Left cardiac atrium (tissue), 4 donors: ENCODE measurements around the gene TCEANC2. TPM values are rescaled to one million over a fixed set of nuclear protein-coding genes. Genes with fewer than 3 reads are reported as not detected.
"Not testable (repeated sequence)": the region's sequence is repeated elsewhere in the genome, so short reads cannot be mapped to it uniquely, and the experiment has no call there.

Source experiments
- ATAC-seq, 2 donors: fragments of 200-7000 bp; cut with Tn5 transposase; one replicate each; pipeline ENCODE4 v1.9.1; 2020; ENCODE audit warnings: mild to moderate bottlenecking in 2 of 2, moderate library complexity in 2 of 2
- DNase-seq: peaks from one replicate; pipeline ENCODE4 v3.0.0-alpha.2; 2020
- intact Hi-C, 2 donors: fragments of 100-400 bp; cut with DNase I; formaldehyde crosslinking; loops; one replicate each; pipeline versions ENCODE4 v1.14.1 to v1.15.1; 2022 to 2023
- long read RNA-seq: library from polyadenylated mRNA; unstranded; transcript quantifications from one replicate; pipeline ENCODE4 v2.0.0, GENCODE V29; 2021
- total RNA-seq, 2 donors: library from RNA; stranded (reverse); fragmentation: NEBNext Ultra II Directional; extraction: Animal tissue kit (Norgen Biotek cat#: 25700); gene quantifications; one replicate each; pipeline ENCODE4 v1.2.1, GENCODE V29; 2021
- donor health status: DM: no; HTN: yes; CAD: no.
- donor health status: DM: no; HTN: yes; CAD: no; lungs with severe emphysema.
- donor health status: DM: yes; HTN: yes; CAD: no.
- donor health status: Dilated cardiomyopathy.

TCEANC2 gene
- total RNA-seq, result 1 to 10 TPM; 2.6 to 5.3 TPM
- long read RNA-seq, partial matches to known transcripts, result 0 of 1 reads
- long read RNA-seq, other reads (novel, unspliced or antisense), result 0 of 1 reads

DNA sequence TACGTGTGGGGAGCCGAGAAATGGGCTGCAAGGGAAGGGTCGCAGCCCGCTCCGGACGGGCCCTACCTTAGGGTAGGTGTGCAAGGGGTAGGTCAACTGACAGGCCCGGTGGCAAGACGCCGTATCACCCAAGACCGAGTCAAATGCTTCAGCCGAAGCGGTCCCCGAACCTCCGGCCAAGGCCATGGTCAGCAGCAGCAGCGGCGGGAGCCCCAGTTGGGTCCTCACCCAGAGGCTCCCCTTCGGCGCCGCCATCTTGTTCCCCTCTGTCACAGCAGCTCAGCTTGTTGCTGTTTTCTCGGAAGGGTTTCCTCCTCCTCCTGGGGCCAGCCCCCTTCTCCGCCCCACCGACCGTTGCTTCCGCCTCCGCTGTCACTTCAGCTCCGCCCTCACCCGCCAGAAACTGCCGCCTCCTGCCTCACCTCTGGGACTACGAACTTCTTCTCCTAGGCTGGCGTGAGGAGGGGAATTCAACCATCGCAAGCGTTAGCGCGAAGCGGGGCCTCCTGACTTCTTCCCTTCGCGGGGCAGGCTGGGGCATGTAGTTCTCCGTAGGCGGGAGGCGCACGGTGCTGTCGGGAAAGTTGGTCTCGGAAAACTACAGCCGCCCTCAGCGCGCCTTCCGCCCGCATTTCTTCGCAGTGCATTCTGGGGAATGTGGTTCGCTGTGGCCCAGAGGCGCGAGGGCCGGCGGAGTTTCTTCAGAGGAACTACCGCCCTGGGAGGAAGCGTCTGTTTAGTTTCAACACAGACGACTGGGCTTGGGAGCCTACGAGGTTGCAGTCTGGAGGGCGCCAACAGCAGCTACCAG lies at the start of gene TCEANC2, which contains the start of gene TMEM59:
Gene TCEANC2, plus strand, starts transcription at position 675 of the 811 bp plus-strand sequence. CDS start 815 bp downstream, outside the sequence.
Gene TMEM59, minus strand, starts transcription at position 271 of the 811 bp plus-strand sequence. Its CDS starts 16 bp downstream, at position 255.
- intact Hi-C loops, result loop anchor here in 1 of 2 donors (10.0 kb wide), 1 partner anchor 352 kb away; the partner anchor contains the start of gene SSBP3

DNA sequence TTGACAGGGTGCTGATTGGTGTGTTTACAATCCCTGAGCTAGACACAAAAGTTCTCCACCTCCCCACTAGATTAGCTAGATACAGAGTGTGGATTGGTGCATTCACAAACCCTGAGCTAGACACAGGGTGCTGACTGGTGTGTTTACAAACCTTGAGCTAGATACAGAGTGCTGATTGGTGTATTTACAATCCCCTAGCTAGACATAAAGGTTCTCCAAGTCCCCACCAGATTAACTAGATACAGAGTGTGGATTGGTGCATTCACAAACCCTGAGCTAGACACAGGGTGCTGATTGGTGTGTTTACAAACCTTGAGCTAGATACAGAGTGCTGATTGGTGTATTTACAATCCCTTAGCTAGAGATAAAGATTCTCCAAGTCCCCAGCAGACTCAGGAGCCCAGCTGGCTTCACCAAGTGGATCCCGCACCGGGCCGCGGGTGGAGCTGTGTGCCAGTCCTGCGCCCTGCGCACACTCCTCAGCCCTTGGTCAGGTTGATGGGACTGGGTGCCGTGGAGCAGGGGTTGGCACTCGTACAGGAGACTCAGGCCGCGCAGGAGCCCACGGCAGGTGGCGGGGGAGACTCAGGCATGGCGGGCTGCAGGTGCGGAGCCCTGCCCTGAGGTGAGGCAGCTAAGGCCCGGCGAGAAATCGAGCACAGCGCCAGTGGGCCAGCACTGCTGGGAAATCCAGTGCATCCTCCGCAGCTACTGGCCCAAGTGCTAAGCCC lies 49.5 kb upstream of the TCEANC2 start:
- ATAC-seq, intact Hi-C loops, DNase-seq: not testable (repeated sequence)

More for the DNA sequence above, at the start of gene TCEANC2, which contains the start of gene TMEM59:
- DNase-seq, result peak; percentile 98
- peak; percentile 97 for ATAC-seq

DNA sequence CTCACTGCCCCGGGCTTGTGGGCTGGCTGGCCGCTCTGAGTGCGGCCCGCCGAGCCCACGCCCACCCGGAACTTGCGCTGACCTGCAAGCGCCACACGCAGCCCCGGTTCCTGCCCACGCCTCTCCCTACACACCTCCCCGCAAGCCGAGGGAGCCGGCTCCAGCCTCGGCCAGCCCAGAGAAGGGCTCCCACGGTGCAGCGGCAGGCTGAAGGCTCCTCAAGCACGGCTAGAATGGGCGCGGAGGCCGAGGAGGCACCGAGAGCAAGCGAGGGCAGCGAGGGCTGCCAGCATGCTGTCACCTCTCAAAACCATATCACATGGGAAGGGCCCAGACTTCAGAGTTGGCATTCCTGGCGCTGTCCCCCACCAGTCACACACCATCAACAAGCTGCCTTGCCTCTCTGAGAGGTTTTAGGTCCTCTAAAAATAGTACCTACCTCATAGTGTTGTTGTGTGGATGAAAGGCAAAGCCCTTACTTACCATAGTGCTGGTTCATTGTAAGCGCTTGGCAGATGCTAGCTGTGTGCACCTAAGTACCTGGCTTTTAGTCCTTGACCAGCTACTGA lies 48.8 kb upstream of the TCEANC2 start:
- DNase-seq (no peak), ATAC-seq (no peak)
- intact Hi-C loops, result no loop called here

DNA sequence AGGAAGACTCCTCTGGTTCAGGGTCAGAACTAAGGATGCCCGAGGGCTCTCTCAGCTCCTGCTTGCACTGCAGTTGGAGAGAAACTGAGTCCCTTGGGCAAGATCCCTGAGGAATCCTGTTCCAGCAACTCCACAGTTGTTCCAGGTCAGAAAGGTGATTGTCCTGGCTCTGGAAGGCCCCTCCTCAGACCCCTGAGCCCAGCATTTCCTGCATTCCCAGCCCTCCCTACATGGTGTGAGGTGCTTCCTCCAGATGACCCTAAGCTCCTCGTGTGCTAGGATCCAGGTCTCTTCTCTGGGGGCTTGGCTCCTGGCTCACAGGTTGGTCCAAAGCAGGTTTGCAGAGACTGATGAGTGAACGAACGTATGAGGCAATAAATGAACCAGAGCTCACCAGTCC lies 46.9 kb upstream of the TCEANC2 start:
- intact Hi-C loops, result no loop called here
- no peak for ATAC-seq
- DNase-seq, result no peak

DNA sequence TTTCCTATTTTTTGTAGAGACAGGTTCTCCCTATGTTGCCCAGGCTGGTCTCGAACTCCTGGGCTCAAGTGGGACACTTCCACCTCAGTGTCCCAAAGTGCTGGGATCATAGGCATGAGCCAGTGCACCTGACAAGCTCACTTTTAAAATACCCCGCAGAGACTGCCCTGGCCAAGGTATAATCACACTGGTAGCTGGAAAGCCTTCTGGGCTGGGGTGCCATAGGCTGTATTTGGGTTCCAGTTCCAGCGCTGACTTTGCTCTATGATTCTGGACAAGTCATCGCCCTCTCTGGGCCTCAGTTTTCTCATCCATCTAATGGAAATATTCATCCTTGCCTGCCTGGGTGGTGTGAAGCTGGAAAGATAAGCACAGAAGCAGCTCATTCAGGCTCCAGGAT lies 45.8 kb upstream of the TCEANC2 start:
- intact Hi-C loops, result no loop called here
- no peak for ATAC-seq
- no peak for DNase-seq

DNA sequence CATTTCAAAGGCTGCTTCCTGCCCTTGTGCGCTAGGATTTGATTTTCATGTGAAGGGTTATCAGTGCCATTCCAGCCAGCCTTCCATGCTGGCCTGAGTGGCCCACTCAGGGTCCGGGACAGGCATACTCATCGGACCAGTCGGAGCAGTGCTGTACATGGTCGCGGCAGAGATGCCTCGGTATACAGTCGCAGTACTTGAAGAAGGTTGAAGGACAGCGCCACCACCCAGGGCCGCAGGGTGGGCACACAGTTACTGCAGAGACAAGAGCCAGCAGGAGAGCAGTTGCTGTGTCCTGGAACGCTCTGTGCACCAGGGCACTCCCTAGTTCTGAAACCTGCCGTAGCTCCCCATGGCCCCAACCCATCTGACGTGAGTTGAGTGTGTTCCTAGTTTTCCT lies 44.5 kb upstream of the TCEANC2 start:
- ATAC-seq, result no peak
- DNase-seq, result no peak
- intact Hi-C loops, result no loop called here

DNA sequence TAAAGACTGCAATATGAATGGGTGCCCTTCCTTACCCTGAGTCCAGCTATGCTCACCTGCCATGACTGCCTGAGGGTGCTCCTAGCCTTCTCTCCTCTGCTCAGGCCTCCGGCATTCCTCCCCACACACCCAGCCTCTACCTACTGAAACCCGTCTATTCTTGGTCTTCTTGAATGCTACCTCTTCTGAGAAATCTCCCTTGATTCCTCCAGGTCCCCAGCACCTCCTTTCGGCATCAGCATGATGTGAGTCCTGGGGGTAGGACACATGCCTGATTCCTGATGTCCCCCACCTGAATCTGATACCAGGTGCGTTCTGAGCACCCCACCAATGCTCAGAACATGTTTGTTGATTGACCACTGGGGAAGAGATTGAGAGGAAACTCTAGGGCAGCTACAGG lies 44.0 kb upstream of the TCEANC2 start:
- DNase-seq (no peak), ATAC-seq (no peak)
- intact Hi-C loops, result no loop called here

DNA sequence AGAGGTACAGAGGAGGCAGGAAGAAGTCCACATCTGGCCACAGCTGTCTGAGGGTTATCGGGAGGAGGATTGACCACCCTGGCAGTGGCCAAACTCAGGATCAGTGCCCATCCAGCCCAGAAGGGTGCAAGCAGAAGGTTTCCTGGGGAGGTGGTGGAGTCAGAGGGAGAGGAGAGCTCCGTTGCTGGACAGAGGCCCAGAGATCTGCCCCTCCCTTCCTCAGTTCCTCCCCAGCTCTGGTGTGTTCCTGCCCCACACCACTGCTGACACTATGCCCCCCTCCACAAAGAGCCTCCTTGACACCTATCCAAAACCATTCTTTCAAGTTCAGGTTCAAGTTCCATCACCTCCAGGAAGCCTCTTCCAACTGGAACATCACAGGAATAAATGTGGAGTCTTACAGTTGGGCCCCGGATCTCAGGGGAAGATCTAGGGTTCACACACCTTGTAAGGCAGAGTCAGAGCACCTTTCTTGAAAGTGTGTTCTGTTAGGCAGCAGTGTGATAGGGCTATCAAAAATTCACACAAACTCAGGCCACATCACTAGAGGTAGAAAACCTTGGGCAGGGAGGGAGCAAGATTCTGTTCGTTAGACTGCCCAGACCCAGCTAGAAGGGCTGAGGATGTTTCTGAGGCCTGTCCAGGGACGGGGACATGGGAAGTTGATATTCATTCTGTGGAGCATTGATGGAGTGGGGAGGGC lies 42.8 kb upstream of the TCEANC2 start:
- intact Hi-C loops, result no loop called here
- ATAC-seq, result no peak
- no peak for DNase-seq

DNA sequence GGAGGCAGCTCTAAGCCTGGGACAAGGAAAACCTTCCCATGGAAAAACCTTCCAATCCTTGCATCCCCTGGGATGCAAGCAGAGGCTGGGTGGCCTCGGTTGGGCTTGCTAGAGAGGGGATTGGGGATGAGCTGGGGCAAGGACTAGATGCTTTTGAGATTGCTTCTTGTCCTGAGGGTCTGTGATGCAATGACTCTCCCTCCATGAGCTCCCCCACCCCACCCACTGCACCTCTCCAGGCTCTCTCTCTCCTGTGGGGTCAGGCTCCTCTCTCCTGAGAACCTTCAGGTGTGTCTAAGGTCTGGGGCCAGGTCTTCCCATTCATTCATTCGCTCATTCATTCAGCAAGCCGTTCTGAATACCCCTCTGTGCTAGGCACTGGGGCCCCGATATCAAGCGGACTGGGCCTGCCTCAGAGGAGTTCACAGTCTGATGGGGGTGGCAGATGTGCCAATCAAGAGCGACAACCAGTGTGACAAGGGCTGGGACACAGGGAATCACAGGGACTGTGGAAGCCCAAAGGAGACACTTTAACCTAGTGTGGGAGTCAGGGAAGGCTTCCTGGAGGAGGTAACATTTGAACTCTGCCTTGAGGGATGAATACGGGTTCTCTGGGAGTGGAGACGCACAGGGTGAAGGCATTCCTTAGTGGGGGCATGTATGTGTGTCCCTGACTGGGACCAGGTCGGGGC lies 41.9 kb upstream of the TCEANC2 start:
- DNase-seq (no peak), ATAC-seq (no peak)
- intact Hi-C loops, result no loop called here

DNA sequence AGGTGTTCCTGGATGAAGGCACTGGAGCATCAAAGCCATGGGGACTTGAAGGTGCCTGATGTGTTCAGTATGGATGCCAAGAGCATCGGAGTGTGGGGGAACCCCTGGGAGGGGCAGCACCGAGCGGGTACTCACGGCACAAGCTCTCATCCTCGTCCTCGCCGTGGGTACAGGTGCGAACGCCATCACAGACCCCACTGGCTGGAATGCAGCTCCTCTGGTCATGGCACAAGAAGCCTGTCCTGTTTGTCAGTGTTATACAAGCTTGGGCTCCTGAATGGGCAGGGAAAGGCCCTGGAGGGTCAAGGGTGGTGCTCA lies 41.4 kb upstream of the TCEANC2 start:
- ATAC-seq, result no peak
- intact Hi-C loops, result no loop called here
- DNase-seq, result no peak

DNA sequence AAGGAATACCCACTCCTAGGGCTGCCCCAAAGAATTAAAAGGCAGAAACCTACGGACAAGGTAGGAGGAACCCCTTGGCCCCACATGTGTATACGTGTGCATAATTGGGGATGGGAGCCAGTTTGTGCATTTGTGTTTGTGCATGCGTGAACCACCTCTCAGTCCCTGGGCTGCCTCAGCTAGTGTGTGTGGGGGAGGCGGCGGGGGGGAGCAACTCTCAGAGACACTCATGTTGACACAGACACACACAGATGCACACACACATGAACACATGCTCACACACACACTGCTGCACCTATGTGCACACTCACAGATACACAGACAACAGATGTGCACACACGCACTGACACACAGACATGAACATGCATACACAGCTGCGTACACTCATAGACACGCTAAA lies 40.5 kb upstream of the TCEANC2 start:
- no peak for ATAC-seq
- no peak for DNase-seq
- intact Hi-C loops, result no loop called here

DNA sequence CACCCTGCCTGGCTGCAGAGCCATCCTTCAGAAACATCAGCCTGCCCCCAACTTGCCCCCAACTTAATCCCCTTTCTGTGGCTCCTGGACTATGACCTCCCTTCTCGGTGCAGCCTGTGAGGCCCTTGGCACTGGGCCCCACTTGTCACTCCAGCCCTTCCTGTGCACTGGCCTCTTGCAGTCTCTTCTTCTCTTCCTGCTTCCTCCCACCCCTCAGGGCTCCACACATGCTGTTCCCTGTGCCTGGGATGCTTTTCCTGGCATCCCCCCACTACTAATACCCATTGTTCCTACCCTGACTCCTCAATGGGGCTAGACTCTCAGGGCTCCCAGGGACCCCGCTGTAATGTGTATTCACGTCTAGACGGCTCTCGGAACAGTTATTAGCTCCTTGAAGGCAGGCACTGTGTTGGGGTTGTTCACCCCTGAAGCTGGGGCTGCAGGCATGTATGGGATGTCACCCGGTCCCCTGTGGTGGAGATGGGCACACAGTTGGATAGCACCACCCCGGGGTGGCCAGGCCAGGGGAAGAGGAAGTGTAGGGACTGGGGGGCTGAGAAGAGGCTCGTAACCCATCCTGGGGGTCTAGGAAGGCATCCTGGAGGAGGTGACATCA lies 39.9 kb upstream of the TCEANC2 start:
- intact Hi-C loops, result no loop called here
- DNase-seq, result no peak
- no peak for ATAC-seq

DNA sequence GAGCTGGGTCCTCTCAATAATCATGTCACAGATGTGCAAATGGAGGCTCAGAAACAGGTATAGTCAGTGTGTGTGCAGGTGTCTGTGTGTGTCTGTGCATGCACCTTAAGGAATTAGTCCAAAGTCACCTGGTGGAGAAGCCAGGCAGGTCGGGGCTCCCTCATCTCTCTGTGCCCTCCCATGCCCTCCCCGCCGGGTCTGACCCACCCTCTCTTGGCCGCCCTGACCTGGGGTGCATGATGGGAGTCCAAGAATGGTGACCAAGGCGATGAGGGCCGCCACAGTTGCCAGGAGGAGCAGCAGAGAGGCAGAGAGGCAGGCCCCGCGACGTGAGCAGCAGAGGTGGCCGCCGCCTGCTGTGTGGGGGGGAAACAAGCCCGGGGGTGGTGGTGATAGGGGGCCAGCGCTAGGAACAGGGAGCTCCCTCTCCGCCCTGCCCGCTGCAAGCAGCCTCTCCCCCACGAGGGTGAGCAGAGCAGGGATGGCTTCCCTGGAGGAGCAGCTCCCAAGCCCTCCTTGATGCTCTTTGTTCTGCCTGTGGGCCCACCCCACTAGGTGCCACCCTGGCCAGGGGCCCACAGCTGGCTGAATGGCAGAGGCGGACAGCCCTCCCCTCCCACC lies 39.3 kb upstream of the TCEANC2 start:
- intact Hi-C loops, result no loop called here
- no peak for DNase-seq
- ATAC-seq, result no peak

DNA sequence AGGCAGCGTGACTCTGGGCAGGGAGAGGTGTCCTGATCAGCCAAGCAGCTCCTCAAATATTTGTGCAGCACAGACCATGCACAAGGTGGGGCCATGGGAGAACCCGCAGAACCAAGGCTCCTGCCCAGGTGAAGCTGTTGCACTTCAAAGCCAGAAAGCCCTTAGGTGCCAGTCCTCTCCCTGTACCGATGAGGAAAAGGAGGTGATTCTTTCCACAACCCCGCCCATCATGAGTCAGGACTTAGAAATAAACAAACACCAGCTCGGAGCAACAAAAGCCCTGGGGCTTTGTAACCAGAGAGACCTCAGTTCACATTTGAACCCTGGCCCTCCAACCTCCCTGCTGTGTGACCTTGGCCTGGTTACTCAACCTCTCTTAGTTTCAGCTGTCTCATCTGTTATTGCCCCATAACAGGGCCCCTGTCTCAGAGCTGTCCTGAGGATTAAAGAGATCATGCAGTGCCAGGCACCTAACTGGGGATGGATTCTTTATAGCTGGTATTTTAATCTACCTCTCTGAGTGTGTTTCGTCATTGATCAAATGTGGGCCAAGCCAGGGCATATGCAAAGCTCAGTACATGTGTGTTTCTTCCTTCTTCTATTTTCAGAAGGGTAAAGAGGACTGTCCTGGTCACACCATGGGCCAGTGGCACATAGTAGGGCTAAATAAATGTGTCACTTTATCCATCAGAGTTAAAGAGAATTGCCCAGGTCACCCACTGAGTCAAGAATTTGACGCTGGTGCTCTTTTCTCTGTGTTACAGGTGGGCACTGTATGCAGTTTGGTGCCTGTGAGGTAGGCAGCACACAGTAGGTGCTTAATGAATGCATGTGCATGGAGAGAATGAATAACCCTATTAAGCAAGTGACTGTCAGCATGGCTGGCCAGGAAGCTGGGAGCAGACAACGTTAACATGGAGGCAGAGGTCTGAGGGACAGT lies 36.8 kb upstream of the TCEANC2 start:
- intact Hi-C loops, result no loop called here
- ATAC-seq (peak in 1 of 2 donors; percentile 57), DNase-seq (no peak)

DNA sequence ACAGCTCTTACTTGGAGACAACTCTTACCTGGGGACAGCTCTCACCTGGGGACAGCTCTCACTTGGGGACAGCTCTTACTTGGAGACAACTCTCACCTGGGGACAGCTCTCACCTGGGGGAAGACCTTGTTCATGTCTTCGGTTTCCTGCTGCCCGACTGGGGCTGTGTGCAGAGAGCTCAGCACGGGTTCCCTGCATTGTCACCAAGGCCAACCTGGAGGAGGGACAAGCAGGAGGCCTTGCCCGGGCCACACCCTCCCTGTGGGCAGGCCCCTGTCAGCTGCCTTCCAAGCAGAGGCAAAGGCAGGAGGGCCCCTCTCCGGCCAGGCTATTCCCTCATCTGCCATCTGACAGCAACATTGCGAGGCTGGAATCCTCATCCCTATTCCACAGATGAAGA lies 35.4 kb upstream of the TCEANC2 start, which contains the start of gene LDLRAD1:
Gene LDLRAD1, minus strand, starts transcription at position 208 of the 400 bp plus-strand sequence. Its CDS starts 74 bp downstream, at position 134.
- DNase-seq (no peak), ATAC-seq (no peak)
- intact Hi-C loops, result no loop called here

DNA sequence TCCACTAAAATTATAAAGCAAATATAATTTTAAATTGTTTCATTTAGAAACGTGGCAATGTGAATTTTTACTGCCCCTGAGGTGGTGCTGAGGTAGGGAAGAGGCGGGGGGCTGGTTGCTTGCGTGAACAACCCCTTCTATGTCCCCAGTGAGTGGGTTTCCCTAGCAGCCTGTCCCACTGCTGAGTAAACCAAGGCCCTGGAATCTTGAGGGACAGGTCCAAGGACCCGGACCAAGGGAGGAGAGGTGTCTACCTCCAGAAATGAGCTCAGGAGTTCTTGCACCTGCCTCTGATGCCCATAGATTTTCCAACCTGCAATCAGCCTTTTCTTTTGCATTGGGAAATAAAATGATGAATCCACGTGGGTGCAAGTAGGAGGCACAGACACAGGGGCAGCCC lies 34.8 kb upstream of the TCEANC2 start:
- DNase-seq (no peak), ATAC-seq (no peak)
- intact Hi-C loops, result no loop called here
